HepG2 (cell line): ENCODE measurements around the gene OR51D1. TPM values are rescaled to one million over a fixed set of nuclear protein-coding genes. Genes with fewer than 3 reads are reported as not detected.
A peak's percentile ranks its signal among the peaks of the same experiment; 100 is the strongest.

Experiments
- ATAC-seq: fragments of 200-7000 bp; cut with Tn5 transposase; 3 replicates; pipeline ENCODE4 v1.9.1; 2020; ENCODE audit warnings: mild to moderate bottlenecking, moderate library complexity
- BruUV-seq: library from RNA; stranded (reverse); fragments of 400-500 nt; replicated peaks from 2 replicates; lab custom pipeline; 2021; lab: Mats Ljungman, UMichigan
- CTCF ChIA-PET: fragments of 300-600 bp; formaldehyde crosslinking; extraction: SDS; loops from one replicate; lab custom pipeline; 2021; ENCODE audit warnings: low total read pairs, inconsistent platforms, low intra/inter-chr PET ratio; lab: Yijun Ruan, JAX
- POLR2A ChIA-PET: fragments of 350-600 bp; sonication (Branson Sonifier 250); formaldehyde crosslinking; loops from one replicate; lab custom pipeline; 2020; ENCODE audit warnings: antibody characterized with exemption, inconsistent platforms; lab: Yijun Ruan, JAX
- DNase-seq: peaks from one replicate; pipeline ENCODE4 v3.0.0-alpha.2; 2015; ENCODE audit warnings: low spot score
- FAIRE-seq: peaks from 3 replicates; lab custom pipeline; 2011; peaks lifted over from hg19 to GRCh38; lab: Jason Lieb, UNC
- H2AFZ ChIP-seq: one replicate; pipeline ENCODE4 v1.6.1; 2011; ENCODE audit warnings: low read length, inconsistent platforms
- H3K27ac ChIP-seq: fragments of 300-600 bp; 3 replicates; pipeline ENCODE4 v1.8.0; 2011; ENCODE audit warnings: mixed run types, mild to moderate bottlenecking, mixed read lengths, low read length, inconsistent platforms; ENCODE audit not compliant: insufficient read depth; ENCODE audit errors: extremely low read length
- H3K27me3 ChIP-seq, 2 experiments: fragments of 200-600 bp in 1 of 2; 2 replicates in 1 of 2; 3 replicates in 1 of 2; pipeline versions ENCODE4 v1.6.0 to v1.8.0; 2011; ENCODE audit warnings: low read length in 2 of 2, mild to moderate bottlenecking in 2 of 2, moderate library complexity in 2 of 2, inconsistent platforms in 1 of 2; ENCODE audit not compliant: insufficient read depth in 2 of 2, control insufficient read depth in 1 of 2
- H3K36me3 ChIP-seq, 2 experiments: fragments of 200-600 bp in 1 of 2; replicated peaks in 1 of 2; 2 replicates in 1 of 2; 3 replicates in 1 of 2; pipeline versions ENCODE4 v1.5.1 to v1.8.0; 2011; ENCODE audit warnings: low read length in 2 of 2, inconsistent platforms in 1 of 2; ENCODE audit not compliant: insufficient read depth in 2 of 2, control insufficient read depth in 1 of 2
- H3K4me1 ChIP-seq: 2 replicates; pipeline ENCODE4 v1.5.1; 2012; ENCODE audit warnings: low read length, inconsistent platforms; ENCODE audit not compliant: insufficient read depth
- H3K4me2 ChIP-seq: 2 replicates; pipeline ENCODE4 v1.6.0; 2011; ENCODE audit warnings: low read depth, low read length, inconsistent platforms
- H3K4me3 ChIP-seq, 3 experiments: fragments of 200-600 bp in 1 of 3; sonication (generic), shearing (Covaris generic) in 1 of 3; replicated peaks in 1 of 3; 2 replicates each; pipeline ENCODE4 v1.5.1; 2011 to 2016; ENCODE audit warnings: low read length in 3 of 3, inconsistent platforms in 2 of 3, low read depth in 2 of 3, mild to moderate bottlenecking in 2 of 3, control low read depth in 1 of 3, mixed read lengths in 1 of 3; ENCODE audit not compliant: insufficient read depth in 1 of 3
- H3K79me2 ChIP-seq: one replicate; pipeline ENCODE4 v1.6.1; 2011; ENCODE audit warnings: low read length, inconsistent platforms; ENCODE audit not compliant: insufficient read depth
- H3K9ac ChIP-seq: 2 replicates; pipeline ENCODE4 v1.6.0; 2011; ENCODE audit warnings: mild to moderate bottlenecking, low read depth, low read length, inconsistent platforms; ENCODE audit not compliant: insufficient read depth
- H3K9me3 ChIP-seq: 2 replicates; pipeline ENCODE4 v1.5.1; 2012; ENCODE audit warnings: mild to moderate bottlenecking, low read length
- H4K20me1 ChIP-seq: 2 replicates; pipeline ENCODE4 v1.6.0; 2011; ENCODE audit warnings: inconsistent platforms, mild to moderate bottlenecking, low read length, moderate library complexity; ENCODE audit not compliant: insufficient read depth
- E2F1 ChIP-seq: sonication (generic); formaldehyde crosslinking; IDR thresholded peaks from 2 replicates; pipeline ENCODE4 v1.5.0; 2020; ENCODE audit warnings: missing genetic modification reagents
- FOXJ3 ChIP-seq: sonication (generic); formaldehyde crosslinking; IDR thresholded peaks from 2 replicates; pipeline ENCODE4 v1.4.0; 2020; ENCODE audit warnings: missing genetic modification reagents, mild to moderate bottlenecking, borderline replicate concordance
- FOXP1 ChIP-seq, 2 experiments: fragments of 450-650 bp in 1 of 2; IDR thresholded peaks; 2 replicates each; pipeline ENCODE4 v1.6.1; 2017 to 2018; ENCODE audit warnings: antibody characterized with exemption in 1 of 2
- GLMP ChIP-seq: sonication (generic); formaldehyde crosslinking; IDR thresholded peaks from 2 replicates; pipeline ENCODE4 v1.9.0; 2021; ENCODE audit warnings: missing genetic modification reagents, mild to moderate bottlenecking, borderline replicate concordance
- IKZF1 ChIP-seq: fragments of 450-650 bp; IDR thresholded peaks from 2 replicates; pipeline ENCODE4 v1.7.1; 2016
- NRL ChIP-seq: sonication (generic); formaldehyde crosslinking; IDR thresholded peaks from 2 replicates; pipeline ENCODE4 v1.5.0; 2020; ENCODE audit warnings: missing genetic modification reagents, mild to moderate bottlenecking, moderate library complexity, borderline replicate concordance
- SP4 ChIP-seq: sonication (generic); formaldehyde crosslinking; IDR thresholded peaks from 2 replicates; pipeline ENCODE4 v1.8.1; 2023; ENCODE audit warnings: mild to moderate bottlenecking, missing genetic modification reagents
- SRSF1 ChIP-seq: fragments of 200-400 bp; formaldehyde crosslinking; optimal IDR thresholded peaks from 2 replicates; pipeline ENCODE3; 2017; ENCODE audit warnings: mild to moderate bottlenecking, low read depth, low read length, moderate library complexity
- TEAD3 ChIP-seq: optimal IDR thresholded peaks from 2 replicates; pipeline ENCODE3; 2016; ENCODE audit warnings: borderline replicate concordance
- ZNF513 ChIP-seq: sonication (generic); formaldehyde crosslinking; conservative IDR thresholded peaks from 2 replicates; pipeline ENCODE4 v1.5.0; 2020; ENCODE audit warnings: missing genetic modification reagents
- ZNF777 ChIP-seq: sonication (generic); formaldehyde crosslinking; IDR thresholded peaks from 2 replicates; pipeline ENCODE4 v1.4.0; 2020; ENCODE audit warnings: missing genetic modification reagents
- ZNF891 ChIP-seq: sonication (generic); formaldehyde crosslinking; IDR thresholded peaks from 2 replicates; pipeline ENCODE4 v1.5.0; 2020; ENCODE audit warnings: mild to moderate bottlenecking, missing genetic modification reagents
- ZSCAN12 ChIP-seq: sonication (generic); formaldehyde crosslinking; IDR thresholded peaks from 2 replicates; pipeline ENCODE4 v1.9.0; 2021; ENCODE audit warnings: mild to moderate bottlenecking, missing genetic modification reagents
- WGBS: methylation state at CpG from one replicate; pipeline ENCODE4 v1.1.6; 2017; ENCODE audit warnings: low lambda C conversion rate; 5-methylcytosine and 5-hydroxymethylcytosine counted together
- in situ Hi-C: cut with HindIII; loops from 2 replicates; pipeline ENCODE4 v1.10.0; 2017; ENCODE audit warnings: low pct_unique_long_range_greater_than_20kb; ENCODE audit not compliant: extremely low pct_ligation_motif_present
- intact Hi-C: fragments of 100-400 bp; cut with micrococcal nuclease; formaldehyde crosslinking; loops from one replicate; pipeline ENCODE4 v1.10.0; 2022; ENCODE audit not compliant: unreplicated experiment
- polyA plus RNA-seq, 8 experiments: library from polyadenylated mRNA; depleted of rRNA in 3 of 8; stranded (reverse) in 7 of 8; unstranded in 1 of 8; fragments of >200 nt; fragmentation: Illumina TruSeq in 4 of 8; extraction: Trizol in 4 of 8; gene quantifications; 2 replicates each; pipeline versions ENCODE4 v1.2.1 to v1.2.3, GENCODE V29; 2011 to 2016; ENCODE audit warnings: low read depth in 4 of 8, missing spikeins in 1 of 8, mixed read lengths in 1 of 8; ENCODE audit not compliant: insufficient read depth in 1 of 8
- total RNA-seq, 5 experiments: library from RNA; depleted of rRNA; stranded (reverse); fragments of >200 nt; fragmentation: Illumina TruSeq; extraction: Trizol; gene quantifications; 2 replicates each; pipeline ENCODE4 v1.2.3, GENCODE V29; 2016; ENCODE audit warnings: low read depth in 1 of 5

The OR51D1 gene
- total and polyA plus RNA-seq, 2 of the 13 experiments (the other 11 are each of a cell fraction or from before 2014, with no cell fraction given): not detected

- ATAC-seq: no peak
- POLR2A ChIA-PET: no interaction called here
- no TSS peak for BruUV-seq
These were observed 4.2 kb downstream of the OR51D1 start for GRCh38 chr11:4641501-4641900.

GRCh38 chr11:4642043-4642442 is 4.8 kb downstream of the OR51D1 start:
- no TSS peak for BruUV-seq
- H3K4me3 ChIP-seq: no peak overlapping the region
- no peak for TF ChIP-seq E2F1 (CRISPR knock-in tag)
- no peak for TF ChIP-seq SP4 (CRISPR knock-in tag)
- TF ChIP-seq IKZF1: no peak
- TF ChIP-seq ZNF891: no peak
- no peak for TF ChIP-seq ZNF777 (CRISPR knock-in tag)
- no peak for TF ChIP-seq FOXJ3 (CRISPR knock-in tag)
- no peak for TF ChIP-seq FOXP1 (IDR thresholded peaks at IDR 0.05)
- TF ChIP-seq FOXP1 (CRISPR knock-in tag; IDR thresholded peaks at IDR 0.05): no peak
- no peak for TF ChIP-seq ZNF513 (CRISPR knock-in tag)
- TF ChIP-seq NRL: no peak
- TF ChIP-seq GLMP (CRISPR knock-in tag): no peak
- no peak for TF ChIP-seq SRSF1
- TF ChIP-seq, all 625 proteins: peak for 0
- Histone ChIP-seq H2AFZ (no peak overlapping the region), H3K4me2 (no peak overlapping the region), H3K9me3 (no peaks in the 10 kb centered on the region), H3K27ac (no peak overlapping the region), H3K79me2 (no peaks in the 10 kb centered on the region), H3K36me3 (no peaks in the 10 kb centered on the region), H3K9ac (no peak overlapping the region), H3K27me3 (peaks cover 0 to 44% of the 10 kb centered on the region in 2 experiments), H4K20me1 (peaks cover 4% of the 10 kb centered on the region; the same call in 1 of the 2 replicates), H3K4me1 (no peaks in the 10 kb centered on the region)
- no peak for ATAC-seq
- in situ Hi-C loops: no loop called here
- POLR2A ChIA-PET: no interaction called here
- 3% methylated on average over 6 of the region's 7 CpGs for WGBS
- no peak for FAIRE-seq
- intact Hi-C loops: no loop called here
- no peak for DNase-seq
- CTCF ChIA-PET: no interaction called here

More at GRCh38 chr11:4641501-4641900, 4.2 kb downstream of the OR51D1 start:
- Histone ChIP-seq H3K4me3 (no peak overlapping the region), H3K9me3 (no peaks in the 10 kb centered on the region), H2AFZ (no peak overlapping the region), H3K4me1 (no peaks in the 10 kb centered on the region), H4K20me1 (peaks cover 6% of the 10 kb centered on the region; the same call in 1 of the 2 replicates), H3K27ac (no peak overlapping the region), H3K27me3 (peaks cover 0 to 44% of the 10 kb centered on the region in 2 experiments), H3K36me3 (no peaks in the 10 kb centered on the region), H3K79me2 (no peaks in the 10 kb centered on the region), H3K9ac (no peak overlapping the region), H3K4me2 (no peak overlapping the region)
- intact Hi-C loops (no loop called here), in situ Hi-C loops (no loop called here)
- no peak for TF ChIP-seq ZSCAN12 (CRISPR knock-in tag)
- peak; percentile 44 for TF ChIP-seq TEAD3
- FAIRE-seq (no peak), DNase-seq (no peak)
- CTCF ChIA-PET: no interaction called here
- 20% methylated on average over 7 of the region's 7 CpGs for WGBS
